ENCODE data around the gene NUAK1.

DNA sequence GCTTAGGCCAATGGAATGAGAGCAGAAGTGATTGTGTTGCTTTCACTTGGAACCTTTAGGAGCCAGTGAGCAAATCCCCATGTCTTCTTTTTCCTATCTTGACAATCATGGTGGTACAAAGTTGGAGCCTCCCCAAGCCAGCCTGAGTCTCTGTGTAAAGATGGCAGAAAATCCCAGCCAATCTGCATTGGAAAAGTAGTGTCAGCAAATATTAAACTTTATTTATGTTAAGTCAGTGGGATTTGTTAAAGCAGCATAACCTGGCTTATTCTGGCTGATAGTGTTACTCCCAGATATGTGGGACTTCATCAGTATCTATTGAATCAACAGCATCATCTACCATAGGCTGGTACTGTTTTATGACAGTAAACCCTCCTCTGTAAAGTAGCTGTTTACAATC is 2.2 kb upstream of the NUAK1 start:
- TF ChIP-seq CTCF (IDR thresholded peaks at IDR 0.05; ENCODE audit: low read depth, low read length, poor library complexity, severe bottlenecking) (no peak), EZH2phosphoT487 (IDR thresholded peaks at IDR 0.05; ENCODE audit: borderline replicate concordance, low read length) (no peak)

Measured in DOHH2 (cell line).